Activated T-cell treated with anti-CD3 and anti-CD28 coated beads for 1 hour (primary cell): Measurements from ENCODE around the gene LGALS13.

Experiments used
- DNase-seq: peaks from one replicate; pipeline ENCODE4 v3.0.0-alpha.2; 2020; ENCODE audit warnings: low read depth

Gene LGALS13

GRCh38 chr19:39602224-39602623, at the start of gene LGALS13:
LGALS13 (plus strand) TSS chr19:39602524; CDS start chr19:39602569, 45 bp downstream.
- DNase-seq, result no peak

DNA sequence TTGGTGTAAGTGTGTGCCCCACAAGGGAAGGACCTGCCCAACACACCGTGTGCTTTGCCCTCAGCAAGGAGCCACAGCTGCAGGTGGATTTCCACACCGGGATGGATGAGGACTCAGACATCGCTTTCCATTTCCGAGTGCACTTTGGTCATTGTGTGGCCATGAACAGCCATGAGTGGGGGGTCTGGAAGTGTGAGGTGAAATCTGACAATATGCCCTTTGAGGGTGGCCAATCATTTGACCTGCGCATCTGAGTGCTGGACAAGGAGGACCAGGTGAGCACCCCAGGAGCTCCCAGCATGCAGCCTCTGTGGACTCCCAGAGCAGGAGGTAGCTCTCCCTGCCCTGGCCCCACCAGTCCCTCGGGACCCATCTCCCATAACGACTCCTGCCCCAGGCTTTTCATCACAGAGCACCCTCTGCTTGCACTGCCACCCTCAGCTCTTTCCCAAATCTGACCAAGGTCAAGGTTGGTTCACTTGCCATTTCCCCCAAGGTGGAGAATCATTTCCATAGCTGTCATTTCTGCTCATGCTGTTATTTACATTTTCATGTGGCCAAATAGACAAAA, 49.2 kb upstream of the LGALS13 start:
- no peak for DNase-seq

DNA sequence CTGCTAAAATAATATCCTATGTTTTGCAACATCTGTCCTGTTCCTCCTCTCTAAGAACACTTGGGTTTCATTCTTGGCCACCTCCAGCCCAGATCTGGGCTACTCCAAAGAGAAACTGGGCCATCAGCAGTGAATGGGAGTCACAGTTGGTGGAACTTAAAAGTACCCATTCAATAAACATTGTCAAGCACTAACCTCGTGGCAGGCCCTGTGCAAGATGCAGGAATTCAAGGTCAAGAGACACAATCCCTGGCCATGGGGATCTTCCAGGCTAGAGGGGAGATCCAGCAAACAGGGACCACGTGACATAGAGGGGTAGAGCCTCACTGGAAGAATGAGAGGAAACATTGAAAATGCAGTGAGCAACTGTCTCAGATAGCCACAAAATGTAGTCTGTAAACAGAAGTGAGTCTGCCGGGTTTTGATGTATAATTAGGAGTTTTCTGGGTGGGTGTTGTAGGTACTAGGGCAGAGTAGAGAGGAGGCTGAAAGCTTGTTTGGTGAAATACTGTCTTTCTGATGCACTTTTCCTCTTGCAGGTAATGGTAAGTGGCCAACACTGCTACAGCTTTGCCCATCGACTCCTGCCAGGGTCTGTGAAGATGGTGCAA, 47.5 kb upstream of the LGALS13 start:
- no peak for DNase-seq

GRCh38 chr19:39555883-39556282, 46.4 kb upstream of the LGALS13 start:
- no peak for DNase-seq

DNA sequence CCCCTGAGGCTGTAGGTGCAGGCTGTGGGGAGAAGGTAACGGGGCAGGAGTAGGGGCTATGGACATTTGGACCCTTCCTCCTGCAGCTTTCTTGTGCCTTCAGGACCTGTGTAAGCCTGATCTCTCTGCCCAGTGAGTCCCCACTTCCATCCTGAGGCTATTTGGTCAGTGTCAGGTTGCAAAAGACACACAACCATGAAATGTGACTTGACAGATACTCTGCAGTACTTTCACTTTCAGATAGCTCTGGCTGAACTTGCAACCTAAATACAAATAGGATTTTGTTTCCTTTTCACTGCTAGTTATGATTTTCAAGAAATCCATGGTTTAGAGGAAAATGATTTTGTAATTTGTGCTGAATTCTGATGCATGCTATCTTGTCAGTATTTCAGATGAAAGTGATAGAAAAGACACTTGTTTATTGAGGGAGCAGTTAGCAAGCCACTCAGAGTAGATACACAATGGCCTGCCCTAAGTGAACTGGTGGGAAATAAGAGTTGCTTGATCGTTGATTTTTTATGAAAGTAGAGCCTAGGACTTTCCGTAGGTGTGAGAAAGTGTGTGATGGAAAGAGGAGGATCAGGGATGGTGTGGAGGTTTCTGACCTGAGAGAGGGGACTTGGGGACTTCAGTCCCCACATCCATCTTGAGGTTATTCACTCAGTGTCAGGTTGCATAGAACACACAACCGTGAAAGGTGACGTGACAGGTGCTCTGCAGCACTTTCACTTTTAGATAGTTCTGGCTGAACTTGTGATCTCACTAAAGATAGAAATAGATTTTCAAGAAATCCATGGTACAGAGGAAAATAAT, 44.3 kb upstream of the LGALS13 start:
- DNase-seq, result no peak

DNA sequence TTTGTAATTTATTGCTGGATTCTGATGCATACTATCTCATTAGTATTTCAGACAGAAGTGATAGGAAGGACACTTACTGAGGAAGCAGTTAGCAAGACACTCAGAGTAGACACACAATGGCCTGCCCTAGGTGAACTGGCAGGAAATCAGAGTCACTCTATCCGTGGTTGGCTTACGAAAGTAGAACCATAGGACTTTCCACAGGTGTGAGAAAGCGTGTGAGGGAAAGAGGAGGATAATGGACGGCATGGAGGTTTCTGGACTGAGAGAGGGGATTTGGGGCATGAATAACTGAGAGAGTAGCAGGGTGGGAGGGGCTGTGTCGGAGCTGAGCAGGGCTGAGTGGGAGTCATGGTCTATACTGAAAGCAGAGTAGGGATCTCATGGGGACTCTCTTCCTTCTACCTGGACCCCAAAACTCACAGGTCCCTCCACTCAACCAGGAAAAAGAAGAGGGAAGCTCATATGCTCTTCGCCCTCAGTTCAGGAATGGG, 43.7 kb upstream of the LGALS13 start:
- no peak for DNase-seq

DNA sequence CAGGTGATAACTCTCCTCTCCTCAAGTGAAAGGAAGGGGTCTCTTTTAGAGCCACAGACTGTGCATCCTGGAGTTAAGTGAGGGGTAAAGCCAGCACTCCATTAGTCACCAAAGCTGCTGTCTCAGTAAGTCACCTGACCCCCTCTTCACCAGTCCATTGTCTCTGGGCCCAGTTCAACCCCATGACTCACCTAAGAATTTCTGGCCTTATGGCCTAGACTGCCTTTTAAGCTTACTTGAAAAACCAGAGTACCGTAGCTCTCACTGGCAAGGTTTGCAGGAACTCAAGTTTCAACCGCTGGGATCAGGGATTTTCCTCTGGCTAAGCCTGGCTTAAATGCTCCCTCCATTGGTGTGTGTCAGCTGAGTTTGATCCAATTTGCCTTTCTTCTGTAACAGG, 38.9 kb upstream of the LGALS13 start:
- DNase-seq, result no peak

DNA sequence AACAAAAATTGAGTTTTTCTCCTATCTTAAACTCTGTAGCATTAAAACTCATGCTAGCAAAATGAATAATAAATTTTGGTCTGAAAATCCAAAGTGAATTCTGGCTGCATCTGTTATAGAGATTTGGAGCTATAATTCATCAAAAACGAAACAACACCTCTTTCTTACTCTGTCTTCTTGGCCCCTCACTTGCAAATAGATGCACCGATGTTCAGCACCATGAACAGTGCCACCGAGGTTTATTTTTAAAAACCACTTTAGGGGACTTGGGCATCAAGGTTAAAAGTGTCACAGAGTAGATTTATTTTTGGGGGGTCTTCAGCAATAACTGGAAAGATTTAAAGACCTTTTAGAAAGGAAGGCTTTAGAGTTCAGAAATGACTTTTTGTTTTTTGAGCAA, 36.3 kb upstream of the LGALS13 start:
- DNase-seq, result no peak

DNA sequence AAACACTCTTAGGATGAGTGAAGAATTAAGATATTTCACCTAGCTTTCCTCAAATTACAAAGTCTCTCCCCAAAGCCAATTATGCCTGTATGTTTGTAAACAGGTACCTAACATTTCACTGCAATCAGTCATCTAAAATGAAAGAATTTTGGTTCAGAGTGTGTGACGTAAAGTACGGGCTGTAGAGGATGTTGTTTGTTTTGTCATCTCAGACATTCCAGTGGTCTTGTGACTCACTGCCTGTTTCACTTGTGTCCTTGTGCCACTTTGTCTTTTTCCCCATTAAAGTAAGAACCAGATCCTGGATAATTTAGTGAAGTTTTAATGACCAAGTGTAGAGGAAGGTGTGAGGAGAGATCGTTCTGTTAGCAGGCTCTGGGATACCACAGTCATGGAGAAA, 33.7 kb upstream of the LGALS13 start:
- DNase-seq, result no peak

DNA sequence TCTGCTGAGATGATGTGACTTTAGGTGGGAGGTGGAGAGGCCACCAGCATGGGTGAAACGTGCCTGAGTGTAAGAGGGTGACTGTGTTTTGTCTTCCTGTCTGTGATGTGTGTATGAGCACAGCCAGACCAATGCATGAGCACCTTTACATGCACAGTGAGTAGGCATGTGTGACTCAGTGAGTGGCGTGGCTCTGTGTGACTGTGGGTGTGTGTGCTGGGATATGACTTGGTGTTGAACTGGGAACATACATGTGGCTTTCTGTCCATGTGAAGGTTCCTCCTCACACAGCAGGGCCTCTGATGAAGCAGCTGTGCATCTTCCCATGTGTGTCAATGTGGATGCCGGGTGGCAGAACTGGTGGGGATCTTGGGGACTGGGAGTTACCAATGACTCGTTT, 19.9 kb upstream of the LGALS13 start:
- no peak for DNase-seq

- DNase-seq, result no peak
Observed at GRCh38 chr19:39582891-39583625, 19.3 kb upstream of the LGALS13 start.

DNA sequence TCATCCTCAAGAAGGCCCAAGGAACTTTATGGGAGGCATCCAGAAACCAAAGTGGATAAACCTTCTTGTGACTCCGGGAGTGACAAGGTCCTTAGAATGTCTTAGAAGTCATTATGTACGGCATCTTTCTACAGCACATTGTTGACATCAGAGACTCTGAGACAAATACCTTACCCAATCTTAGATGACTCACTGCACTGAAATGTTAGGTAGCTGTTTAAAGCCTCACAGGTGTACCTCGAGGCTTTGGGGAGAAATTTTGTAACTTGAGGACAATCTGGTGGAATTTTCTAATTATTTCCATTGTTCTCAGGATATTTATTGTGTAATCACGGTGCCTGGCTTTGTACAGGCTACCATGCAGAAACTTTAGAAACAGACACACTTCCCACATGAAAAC, 14.8 kb upstream of the LGALS13 start:
- no peak for DNase-seq

DNA sequence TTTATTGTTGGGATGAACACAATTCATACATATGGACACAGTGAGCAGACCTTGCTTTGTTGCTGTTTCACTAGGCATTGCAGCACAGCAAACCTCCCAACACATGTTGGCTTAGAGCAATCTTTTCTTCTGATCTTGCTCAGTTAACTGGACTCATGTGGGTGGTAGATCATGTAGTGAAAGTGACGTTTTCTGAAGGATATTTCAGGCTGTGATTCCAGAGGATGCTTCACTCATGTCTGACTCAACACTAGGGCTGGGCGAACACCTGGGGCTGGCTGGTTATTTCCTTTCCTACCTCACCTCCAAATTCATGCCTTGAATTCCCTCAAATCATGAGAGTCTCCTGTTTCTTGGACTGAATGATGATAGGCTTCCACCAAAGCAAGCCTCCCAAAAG, 14.3 kb upstream of the LGALS13 start:
- no peak for DNase-seq

GRCh38 chr19:39590265-39590664, 12.1 kb upstream of the LGALS13 start:
- no peak for DNase-seq

DNA sequence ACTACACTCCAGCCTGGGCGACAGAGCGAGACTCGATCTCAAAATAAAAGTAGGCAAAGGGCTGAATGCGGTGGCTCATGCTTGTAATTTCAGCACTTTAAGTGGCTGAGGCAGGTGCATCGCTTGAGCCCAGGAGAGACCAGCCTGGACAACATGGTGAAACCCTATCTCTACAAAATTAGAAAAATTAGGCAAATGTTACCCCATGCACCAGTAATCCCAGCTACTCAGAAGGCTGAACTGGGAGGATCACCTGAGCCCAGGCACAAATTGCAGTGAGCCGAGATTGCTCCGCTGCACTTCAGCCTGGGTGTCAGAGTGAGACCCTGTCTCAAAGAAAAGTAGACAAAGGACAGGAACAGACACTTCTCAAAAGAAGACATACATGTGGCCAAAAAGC, 9.9 kb upstream of the LGALS13 start:
- DNase-seq, result no peak

- DNase-seq, result no peak
Observed at GRCh38 chr19:39595950-39596349, 6.4 kb upstream of the LGALS13 start.

- no peak for DNase-seq
Observed at GRCh38 chr19:39596911-39597310, 5.4 kb upstream of the LGALS13 start.

GRCh38 chr19:39599116-39599515, 3.2 kb upstream of the LGALS13 start:
- peak; percentile 4 for DNase-seq

- DNase-seq, result no peak
Observed at GRCh38 chr19:39603825-39604224, 1.5 kb downstream of the LGALS13 start.

DNA sequence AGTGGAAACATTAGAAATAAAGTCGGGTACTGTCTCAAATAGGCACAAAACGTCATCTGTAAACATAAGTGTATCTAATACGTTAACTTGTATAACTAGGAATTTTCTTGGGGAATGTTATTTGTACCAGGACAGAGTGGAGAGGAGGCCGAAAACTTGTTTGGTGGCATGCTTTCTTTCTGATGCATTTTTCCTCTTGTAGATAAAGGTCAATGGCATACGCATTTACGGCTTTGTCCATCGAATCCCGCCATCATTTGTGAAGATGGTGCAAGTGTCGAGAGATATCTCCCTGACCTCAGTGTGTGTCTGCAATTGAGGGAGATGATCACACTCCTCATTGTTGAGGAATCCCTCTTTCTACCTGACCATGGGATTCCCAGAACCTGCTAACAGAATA, 4.7 kb downstream of the LGALS13 start:
- DNase-seq, result no peak

DNA sequence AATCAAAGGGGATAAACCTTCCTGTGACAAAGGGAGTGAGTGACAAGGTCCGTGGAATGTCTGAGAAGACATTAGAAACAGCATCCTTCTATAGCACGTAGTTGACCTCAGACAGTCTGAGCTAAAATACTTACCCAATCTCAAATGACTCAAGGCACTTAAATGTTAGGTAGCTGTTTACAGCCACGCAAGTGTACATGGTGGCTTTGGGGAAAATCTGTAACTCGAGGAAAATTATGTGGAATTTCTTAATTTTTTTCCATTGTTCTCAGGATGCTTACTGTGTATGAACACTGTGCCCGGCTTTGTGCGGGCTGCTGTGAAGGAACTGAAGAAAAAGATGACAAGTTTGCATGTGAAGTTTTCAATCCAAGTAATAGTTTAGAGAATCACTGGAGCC, 5.2 kb downstream of the LGALS13 start:
- no peak for DNase-seq

- DNase-seq, result no peak
Observed at GRCh38 chr19:39613597-39613996, 11.3 kb downstream of the LGALS13 start.

DNA sequence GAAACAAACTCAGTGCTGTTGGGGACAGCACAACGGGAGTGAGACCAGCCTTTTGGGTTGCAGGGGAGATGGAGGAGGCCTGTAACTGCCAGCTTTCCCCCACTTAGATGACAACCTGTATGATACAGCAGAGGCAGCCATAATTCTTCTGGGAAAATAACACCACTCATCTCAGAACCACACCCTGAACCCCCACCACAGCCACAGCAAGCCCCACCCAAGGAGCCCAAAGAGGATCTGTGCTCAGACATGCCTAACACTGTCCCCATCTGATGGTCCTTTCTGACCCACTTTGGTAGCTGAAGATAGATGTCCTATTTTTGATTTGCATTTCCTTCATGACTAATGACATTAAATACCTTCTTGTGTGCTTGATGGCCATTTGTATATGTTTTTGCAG, 15.4 kb downstream of the LGALS13 start:
- no peak for DNase-seq
